Ascending aorta (tissue), 2 donors: ENCODE measurements around the gene ZNF839. TPM values are rescaled to one million over a fixed set of nuclear protein-coding genes. Genes with fewer than 3 reads are reported as not detected.

Experiments
- DNase-seq, 2 donors: peaks; one replicate each; pipeline ENCODE4 v3.0.0-alpha.2; 2019; ENCODE audit warnings: low spot score in 2 of 2
- H3K27ac ChIP-seq, 2 donors: fragments of 200-600 bp; sonication (generic); one replicate each; pipeline ENCODE4 v1.5.1; 2016 to 2017; ENCODE audit warnings: mild to moderate bottlenecking in 1 of 2
- H3K27me3 ChIP-seq: fragments of 200-600 bp; sonication (generic); one replicate; pipeline ENCODE4 v1.5.1; 2017
- H3K36me3 ChIP-seq, 2 donors: fragments of 200-600 bp; sonication (generic); one replicate each; pipeline ENCODE4 v1.5.1; 2016
- H3K4me1 ChIP-seq, 2 donors: fragments of 200-600 bp; sonication (generic); one replicate each; pipeline ENCODE4 v1.5.1; 2016 to 2017; ENCODE audit warnings: mild to moderate bottlenecking in 1 of 2
- H3K4me3 ChIP-seq, 2 donors: fragments of 200-600 bp; sonication (generic); one replicate each; pipeline ENCODE4 v1.5.1; 2016 to 2017; ENCODE audit warnings: mild to moderate bottlenecking in 1 of 2
- H3K9me3 ChIP-seq, 2 donors: fragments of 200-600 bp; sonication (generic); one replicate each; pipeline ENCODE4 v1.5.1; 2016
- intact Hi-C: fragments of 100-400 bp; cut with DNase I; formaldehyde crosslinking; loops from one replicate; pipeline ENCODE4 v1.15.1; 2023
- total RNA-seq: library from RNA; depleted of rRNA; stranded (reverse); fragments of >200 nt; gene quantifications from one replicate; pipeline ENCODE4 v1.1.0, GENCODE V29; 2016
- TF ChIP-seq, protein P1 (sequence below), 3 experiments: fragments of 200-600 bp in 2 of 3; fragments of 450-650 bp in 1 of 3; sonication (generic) in 2 of 3; IDR thresholded peaks; one replicate each; pipeline ENCODE4 v1.5.1; 2016 to 2019; ENCODE audit warnings: antibody characterized with exemption in 3 of 3, mild to moderate bottlenecking in 1 of 3, moderate library complexity in 1 of 3

ZNF839 gene
- total RNA-seq, 1 donor from 2014 or later = 11.0 TPM

DNA sequence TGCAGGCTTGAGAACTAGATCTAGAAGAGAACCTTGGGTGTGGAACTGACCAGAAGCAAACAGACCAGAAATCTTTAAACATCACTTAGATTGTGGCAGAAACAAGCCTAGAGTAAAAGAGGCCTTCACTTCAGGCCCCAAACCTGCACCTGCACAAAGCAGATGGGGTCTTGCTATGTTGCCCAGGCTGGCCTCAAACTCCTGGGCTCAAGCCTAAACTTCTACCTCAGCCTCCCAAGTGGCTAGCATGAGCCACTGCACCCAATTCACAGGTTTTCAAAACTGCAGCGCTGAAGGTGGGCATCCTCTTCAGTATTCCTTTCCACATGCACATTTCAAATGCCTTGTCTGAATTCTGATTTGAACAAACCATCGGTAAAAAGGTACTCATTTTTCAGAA lies 34.4 kb upstream of the ZNF839 start:
- no peak overlapping the region for H3K4me3 ChIP-seq
- TF ChIP-seq, protein P1, sequence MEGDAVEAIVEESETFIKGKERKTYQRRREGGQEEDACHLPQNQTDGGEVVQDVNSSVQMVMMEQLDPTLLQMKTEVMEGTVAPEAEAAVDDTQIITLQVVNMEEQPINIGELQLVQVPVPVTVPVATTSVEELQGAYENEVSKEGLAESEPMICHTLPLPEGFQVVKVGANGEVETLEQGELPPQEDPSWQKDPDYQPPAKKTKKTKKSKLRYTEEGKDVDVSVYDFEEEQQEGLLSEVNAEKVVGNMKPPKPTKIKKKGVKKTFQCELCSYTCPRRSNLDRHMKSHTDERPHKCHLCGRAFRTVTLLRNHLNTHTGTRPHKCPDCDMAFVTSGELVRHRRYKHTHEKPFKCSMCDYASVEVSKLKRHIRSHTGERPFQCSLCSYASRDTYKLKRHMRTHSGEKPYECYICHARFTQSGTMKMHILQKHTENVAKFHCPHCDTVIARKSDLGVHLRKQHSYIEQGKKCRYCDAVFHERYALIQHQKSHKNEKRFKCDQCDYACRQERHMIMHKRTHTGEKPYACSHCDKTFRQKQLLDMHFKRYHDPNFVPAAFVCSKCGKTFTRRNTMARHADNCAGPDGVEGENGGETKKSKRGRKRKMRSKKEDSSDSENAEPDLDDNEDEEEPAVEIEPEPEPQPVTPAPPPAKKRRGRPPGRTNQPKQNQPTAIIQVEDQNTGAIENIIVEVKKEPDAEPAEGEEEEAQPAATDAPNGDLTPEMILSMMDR (IDR thresholded peaks at IDR 0.05) = no peak
- H3K27me3 ChIP-seq = no peaks in the 10 kb centered on the region
- peaks cover 0 to 9% of the 10 kb centered on the region in 2 donors for H3K36me3 ChIP-seq
- no peak for DNase-seq
- H3K4me1 ChIP-seq = no peaks in the 10 kb centered on the region
- no peak overlapping the region for H3K27ac ChIP-seq
- intact Hi-C loops = no loop called here
- no peaks in the 10 kb centered on the region for H3K9me3 ChIP-seq

DNA sequence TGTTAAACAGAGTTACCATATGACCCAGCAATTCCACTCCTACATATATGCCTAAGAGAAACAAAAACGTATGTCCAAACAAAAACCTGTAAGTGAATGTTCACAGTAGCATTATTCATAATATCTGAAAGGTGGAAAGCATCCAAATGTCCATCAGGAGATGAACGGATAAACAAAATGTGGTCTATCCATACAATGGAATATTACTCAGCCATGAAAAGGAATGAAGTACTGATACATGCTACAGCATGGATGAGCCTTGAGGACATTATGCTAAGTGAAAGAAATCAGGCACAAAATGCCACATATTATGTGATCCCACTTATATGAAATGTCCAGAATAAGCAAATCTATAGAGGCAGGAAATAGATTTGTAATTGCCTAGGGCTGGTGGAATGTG lies 31.4 kb upstream of the ZNF839 start:
- H3K4me3 ChIP-seq = no peak overlapping the region
- no peaks in the 10 kb centered on the region for H3K36me3 ChIP-seq
- TF ChIP-seq, protein P1 (IDR thresholded peaks at IDR 0.05) = no peak
- no peaks in the 10 kb centered on the region for H3K27me3 ChIP-seq
- DNase-seq = no peak
- H3K27ac ChIP-seq = no peak overlapping the region
- H3K9me3 ChIP-seq = no peaks in the 10 kb centered on the region
- intact Hi-C loops = no loop called here
- H3K4me1 ChIP-seq = no peaks in the 10 kb centered on the region

DNA sequence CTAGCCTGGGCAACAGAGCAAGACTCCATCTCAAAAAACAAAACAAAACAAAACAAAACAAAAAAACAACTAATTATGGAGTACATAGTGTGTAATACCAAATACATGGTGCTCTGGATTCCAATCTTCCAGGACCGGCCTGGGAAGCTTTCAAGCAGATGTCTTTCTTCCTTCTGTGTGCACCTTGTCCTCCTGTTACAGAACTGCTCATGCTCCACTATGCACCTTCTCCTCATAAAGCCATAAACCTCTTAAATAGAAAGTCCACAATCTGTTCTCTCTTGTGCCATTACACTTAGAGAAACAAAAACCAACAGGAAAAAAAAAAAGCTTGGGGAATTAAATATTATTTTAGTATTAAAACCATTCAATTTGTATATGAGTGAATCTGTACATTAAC lies 27.1 kb upstream of the ZNF839 start:
- Histone ChIP-seq H3K27me3 (no peaks in the 10 kb centered on the region), H3K4me1 (no peaks in the 10 kb centered on the region), H3K27ac (no peak overlapping the region), H3K4me3 (no peak overlapping the region), H3K9me3 (no peaks in the 10 kb centered on the region), H3K36me3 (no peaks in the 10 kb centered on the region)
- TF ChIP-seq, protein P1 (IDR thresholded peaks at IDR 0.05) = no peak
- no peak for DNase-seq
- intact Hi-C loops = no loop called here

DNA sequence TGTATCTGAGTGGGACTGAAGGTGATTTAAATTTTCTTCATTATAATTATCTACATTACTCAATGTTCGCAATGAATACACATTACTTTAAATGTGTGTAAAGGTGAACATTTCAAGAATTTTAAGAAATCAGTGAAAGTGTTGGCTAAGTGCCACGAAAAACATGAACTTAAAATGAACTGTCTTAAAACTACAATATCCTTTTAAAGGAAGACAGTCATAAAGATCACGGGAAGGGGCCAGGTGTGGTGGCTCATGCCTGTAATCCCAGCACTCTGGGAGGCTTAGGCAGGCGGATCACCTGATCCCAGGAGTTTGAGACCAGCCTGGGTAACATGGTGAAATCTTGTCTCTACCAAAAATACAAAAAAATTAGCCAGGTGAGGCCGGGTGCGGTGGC lies 25.8 kb upstream of the ZNF839 start:
- H3K36me3 ChIP-seq = no peaks in the 10 kb centered on the region
- TF ChIP-seq, protein P1 (IDR thresholded peaks at IDR 0.05) = no peak
- H3K27me3 ChIP-seq = no peaks in the 10 kb centered on the region
- H3K4me1 ChIP-seq = no peaks in the 10 kb centered on the region
- intact Hi-C loops = no loop called here
- H3K4me3 ChIP-seq = no peak overlapping the region
- no peak for DNase-seq
- no peaks in the 10 kb centered on the region for H3K9me3 ChIP-seq
- H3K27ac ChIP-seq = no peak overlapping the region

DNA sequence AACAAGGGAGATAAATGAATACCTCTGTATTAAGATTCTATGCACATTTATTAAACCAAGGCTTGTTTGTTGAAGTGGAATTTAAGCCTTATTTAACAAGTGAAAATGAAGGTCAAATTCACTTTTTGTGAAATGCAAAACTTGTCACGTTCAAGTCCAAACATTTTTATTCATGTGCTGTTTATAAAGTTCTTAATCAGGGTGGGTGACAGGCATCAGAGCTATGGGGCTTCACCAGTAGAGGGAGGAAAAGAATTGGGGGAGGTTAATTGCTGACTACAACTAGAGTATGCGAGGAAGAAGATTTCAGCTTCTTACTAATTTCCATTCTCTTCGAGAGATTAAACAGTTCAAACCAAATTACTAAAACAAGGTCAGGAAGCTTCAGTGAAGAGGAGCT lies 24.3 kb upstream of the ZNF839 start:
- TF ChIP-seq, protein P1 (IDR thresholded peaks at IDR 0.05) = peak in 2 of 3 experiments; percentile 13 to 23
- DNase-seq = no peak
- H3K27me3 ChIP-seq = no peaks in the 10 kb centered on the region
- intact Hi-C loops = no loop called here
- no peaks in the 10 kb centered on the region for H3K9me3 ChIP-seq
- no peak overlapping the region for H3K27ac ChIP-seq
- H3K4me1 ChIP-seq = no peaks in the 10 kb centered on the region
- H3K36me3 ChIP-seq = no peaks in the 10 kb centered on the region
- no peak overlapping the region for H3K4me3 ChIP-seq
